Smooth muscle cell (in vitro differentiated cells): ENCODE data around the gene KRT86. TPM values are rescaled to one million over a fixed set of nuclear protein-coding genes. Genes with fewer than 3 reads are reported as not detected.

Experiments
- DNase-seq: peaks from one replicate; lab custom pipeline; 2025; ENCODE audit not compliant: unreplicated experiment; lab: John Stamatoyannopoulos, UW
- H2AFZ ChIP-seq: fragments of 200-600 bp; sonication (generic); 2 replicates; pipeline ENCODE4 v1.6.0; 2016; ENCODE audit warnings: antibody characterized with exemption, low read depth, mild to moderate bottlenecking
- H3F3A ChIP-seq: fragments of 200-600 bp; sonication (generic); 2 replicates; pipeline ENCODE4 v1.6.0; 2017; ENCODE audit warnings: antibody characterized with exemption, low read depth
- H3K27ac ChIP-seq: fragments of 200-600 bp; sonication (generic); 2 replicates; pipeline ENCODE4 v1.5.1; 2016; ENCODE audit warnings: low read depth, mild to moderate bottlenecking
- H3K27me3 ChIP-seq: fragments of 200-600 bp; sonication (generic); 2 replicates; pipeline ENCODE4 v1.6.1; 2016; ENCODE audit warnings: low read depth, mild to moderate bottlenecking
- H3K36me3 ChIP-seq: fragments of 200-600 bp; sonication (generic); 2 replicates; pipeline ENCODE4 v1.5.1; 2016; ENCODE audit warnings: low read depth
- H3K4me1 ChIP-seq: fragments of 200-600 bp; sonication (generic); 2 replicates; pipeline ENCODE4 v1.5.1; 2016; ENCODE audit warnings: low read depth
- H3K4me2 ChIP-seq: fragments of 200-600 bp; sonication (generic); 2 replicates; pipeline ENCODE4 v1.6.0; 2016; ENCODE audit warnings: mild to moderate bottlenecking
- H3K4me3 ChIP-seq: fragments of 200-600 bp; sonication (generic); 2 replicates; pipeline ENCODE4 v1.5.1; 2016; ENCODE audit warnings: mild to moderate bottlenecking
- H3K79me2 ChIP-seq: fragments of 200-600 bp; sonication (generic); 2 replicates; pipeline ENCODE4 v1.6.0; 2016; ENCODE audit warnings: low read depth, mild to moderate bottlenecking
- H3K9ac ChIP-seq: fragments of 200-600 bp; sonication (generic); 2 replicates; pipeline ENCODE4 v1.6.0; 2016; ENCODE audit warnings: low read depth
- H3K9me3 ChIP-seq: fragments of 200-600 bp; sonication (generic); replicated peaks from 2 replicates; pipeline ENCODE4 v1.5.1; 2016; ENCODE audit warnings: low read depth
- H4K20me1 ChIP-seq: fragments of 200-600 bp; sonication (generic); 2 replicates; pipeline ENCODE4 v1.6.0; 2016; ENCODE audit warnings: low read depth
- CTCF ChIP-seq: fragments of 200-600 bp; sonication (generic); IDR thresholded peaks from 2 replicates; pipeline ENCODE4 v1.5.1; 2017; ENCODE audit warnings: borderline replicate concordance, mild to moderate bottlenecking, antibody characterized with exemption; ENCODE audit not compliant: insufficient read depth, poor library complexity, severe bottlenecking
- whole genome bisulfite sequencing: methylation state at CpG from one replicate; pipeline ENCODE4 v1.1.7; 2016; ENCODE audit warnings: low lambda C conversion rate; 5-methylcytosine and 5-hydroxymethylcytosine counted together
- polyA plus RNA-seq: library from polyadenylated mRNA; unstranded; fragments of >200 nt; fragmentation: Nextera tagmentation; extraction: Ambion mirVana; gene quantifications from 2 replicates; pipeline ENCODE4 v1.2.1, GENCODE V29; 2016
- total RNA-seq: library from RNA; depleted of rRNA; stranded (reverse); fragments of >200 nt; gene quantifications from 2 replicates; pipeline ENCODE4 v1.2.3, GENCODE V29; 2014

Gene KRT86
- total and polyA plus RNA-seq, 2 experiments from 2014 or later: not detected

- no peak for DNase-seq
- WGBS: 100% methylated on average over 1 of the region's 1 CpG
These were observed 13.3 kb upstream of the KRT86 start for GRCh38 chr12:52261208-52261484.

GRCh38 chr12:52262286-52262685 is 12.2 kb upstream of the KRT86 start:
- no peak overlapping the region for H3K4me3 ChIP-seq
- no peak for DNase-seq
- TF ChIP-seq CTCF: no peak
- no peaks in the 10 kb centered on the region for H3K9me3 ChIP-seq
- no peak overlapping the region for H3K9ac ChIP-seq
- H3K79me2 ChIP-seq: no peaks in the 10 kb centered on the region
- no peak overlapping the region for H3K27ac ChIP-seq
- H2AFZ ChIP-seq: no peak overlapping the region
- H4K20me1 ChIP-seq: no peaks in the 10 kb centered on the region
- no peak overlapping the region for H3K4me2 ChIP-seq
- peaks cover 46% of the 10 kb centered on the region for H3K27me3 ChIP-seq
- H3K36me3 ChIP-seq: no peaks in the 10 kb centered on the region
- H3F3A ChIP-seq: no peaks in the 10 kb centered on the region
- H3K4me1 ChIP-seq: no peaks in the 10 kb centered on the region
- WGBS: 75% methylated on average over 3 of the region's 3 CpGs

More at GRCh38 chr12:52261208-52261484, 13.3 kb upstream of the KRT86 start:
- Histone ChIP-seq H3K9ac (no peak overlapping the region), H4K20me1 (no peaks in the 10 kb centered on the region), H3K79me2 (no peaks in the 10 kb centered on the region), H3F3A (no peaks in the 10 kb centered on the region), H3K4me3 (no peak overlapping the region), H3K27ac (no peak overlapping the region), H3K4me1 (no peaks in the 10 kb centered on the region), H3K4me2 (no peak overlapping the region), H3K36me3 (no peaks in the 10 kb centered on the region), H3K27me3 (peaks cover 57% of the 10 kb centered on the region), H2AFZ (no peak overlapping the region), H3K9me3 (no peaks in the 10 kb centered on the region)
- no peak for TF ChIP-seq CTCF

- no peaks in the 10 kb centered on the region for H3K36me3 ChIP-seq
- no peaks in the 10 kb centered on the region for H3K9me3 ChIP-seq
- no peaks in the 10 kb centered on the region for H4K20me1 ChIP-seq
- H3K27me3 ChIP-seq: peaks cover 35% of the 10 kb centered on the region
- DNase-seq: no peak
- no peak overlapping the region for H2AFZ ChIP-seq
- no peaks in the 10 kb centered on the region for H3K4me1 ChIP-seq
- H3K79me2 ChIP-seq: no peaks in the 10 kb centered on the region
- no peak overlapping the region for H3K27ac ChIP-seq
- no peaks in the 10 kb centered on the region for H3F3A ChIP-seq
- H3K4me3 ChIP-seq: no peak overlapping the region
- H3K9ac ChIP-seq: no peak overlapping the region
- 85% methylated on average over 7 of the region's 7 CpGs for WGBS
- no peak for TF ChIP-seq CTCF
- H3K4me2 ChIP-seq: no peak overlapping the region
These were observed 10.5 kb upstream of the KRT86 start for GRCh38 chr12:52263761-52264434.

GRCh38 chr12:52264435-52264825 is 10.0 kb upstream of the KRT86 start:
- Histone ChIP-seq H3K4me3 (no peak overlapping the region), H3K4me1 (no peaks in the 10 kb centered on the region), H4K20me1 (no peaks in the 10 kb centered on the region), H3K27me3 (peaks cover 33% of the 10 kb centered on the region), H3K4me2 (no peak overlapping the region), H3K79me2 (no peaks in the 10 kb centered on the region), H3F3A (no peaks in the 10 kb centered on the region), H3K36me3 (no peaks in the 10 kb centered on the region), H2AFZ (no peak overlapping the region), H3K27ac (no peak overlapping the region), H3K9me3 (no peaks in the 10 kb centered on the region), H3K9ac (no peak overlapping the region)
- no peak for DNase-seq
- TF ChIP-seq CTCF: no peak
- 95% methylated on average over 2 of the region's 2 CpGs for WGBS
